HEK293T (cell line): ENCODE measurements around the gene AIRE.

Experiments used
- CTCF ChIA-PET: fragments of 350-600 bp; formaldehyde crosslinking; extraction: SDS; loops from one replicate; lab custom pipeline; 2021; ENCODE audit warnings: antibody characterized with exemption, inconsistent platforms; lab: Yijun Ruan, JAX
- POLR2A ChIA-PET: fragments of 350-600 bp; formaldehyde crosslinking; extraction: SDS; loops from one replicate; lab custom pipeline; 2020; ENCODE audit warnings: antibody characterized with exemption, inconsistent platforms; lab: Yijun Ruan, JAX
- DNase-seq: peaks from one replicate; pipeline ENCODE4 v3.0.0; 2012; ENCODE audit warnings: mixed read lengths; ENCODE audit errors: extremely low spot score
- ARNT ChIP-seq: fragments of 450-650 bp; IDR thresholded peaks from 2 replicates; pipeline ENCODE4 v1.6.1; 2017; ENCODE audit warnings: mild to moderate bottlenecking
- BHLHE40 ChIP-seq: fragments of 450-650 bp; IDR thresholded peaks from 2 replicates; pipeline ENCODE4 v1.6.1; 2016; ENCODE audit warnings: mild to moderate bottlenecking, moderate library complexity, borderline replicate concordance
- CTBP1 ChIP-seq: fragments of 450-650 bp; IDR thresholded peaks from 2 replicates; pipeline ENCODE4 v1.6.1; 2016; ENCODE audit warnings: borderline replicate concordance
- ELF4 ChIP-seq: fragments of 450-650 bp; IDR thresholded peaks from 2 replicates; pipeline ENCODE4 v1.6.1; 2017; ENCODE audit warnings: antibody characterized with exemption
- FOXA1 ChIP-seq: fragments of 450-650 bp; IDR thresholded peaks from 2 replicates; pipeline ENCODE4 v1.6.1; 2016; ENCODE audit warnings: mild to moderate bottlenecking
- FOXK2 ChIP-seq: fragments of 450-650 bp; IDR thresholded peaks from 2 replicates; pipeline ENCODE4 v1.6.1; 2016; ENCODE audit warnings: mild to moderate bottlenecking
- FOXM1 ChIP-seq: fragments of 450-650 bp; IDR thresholded peaks from 2 replicates; pipeline ENCODE4 v1.6.1; 2017; ENCODE audit warnings: mild to moderate bottlenecking, borderline replicate concordance
- HDGF ChIP-seq: fragments of 450-650 bp; IDR thresholded peaks from 2 replicates; pipeline ENCODE4 v1.6.1; 2017; ENCODE audit warnings: antibody characterized with exemption, borderline replicate concordance
- L3MBTL2 ChIP-seq: fragments of 450-650 bp; conservative IDR thresholded peaks from 2 replicates; pipeline ENCODE4 v1.6.1; 2016; ENCODE audit warnings: mild to moderate bottlenecking
- LEF1 ChIP-seq: fragments of 450-650 bp; IDR thresholded peaks from 2 replicates; pipeline ENCODE4 v1.6.1; 2017; ENCODE audit warnings: mild to moderate bottlenecking, borderline replicate concordance
- NFRKB ChIP-seq: fragments of 450-650 bp; IDR thresholded peaks from 2 replicates; pipeline ENCODE4 v1.6.1; 2016; ENCODE audit warnings: mild to moderate bottlenecking, moderate library complexity
- PKNOX1 ChIP-seq: fragments of 450-650 bp; IDR thresholded peaks from 2 replicates; pipeline ENCODE4 v1.6.1; 2016
- SP1 ChIP-seq: fragments of 450-650 bp; IDR thresholded peaks from 2 replicates; pipeline ENCODE4 v1.6.1; 2017
- SUZ12 ChIP-seq: fragments of 450-650 bp; IDR thresholded peaks from 2 replicates; pipeline ENCODE4 v1.6.1; 2016; ENCODE audit warnings: mild to moderate bottlenecking
- TARDBP ChIP-seq: fragments of 450-650 bp; IDR thresholded peaks from 2 replicates; pipeline ENCODE4 v1.6.1; 2016
- ZNF384 ChIP-seq: fragments of 450-650 bp; IDR thresholded peaks from 2 replicates; pipeline ENCODE4 v1.6.1; 2016

The AIRE gene

GRCh38 chr21:44319407-44320065 is 33.9 kb downstream of the AIRE start:
- DNase-seq = no peak

GRCh38 chr21:44320847-44321246 is 35.2 kb downstream of the AIRE start:
- no peak for DNase-seq
- POLR2A ChIA-PET = no interaction called here
- TF ChIP-seq ELF4 = no peak
- TF ChIP-seq SP1 = no peak
- TF ChIP-seq FOXA1 = no peak
- CTCF ChIA-PET = interaction anchor here (0.8 kb wide), 1 partner anchor 17 kb away, joined by 3 read pairs; no protein-coding TSS in a partner anchor

More at GRCh38 chr21:44319407-44320065, 33.9 kb downstream of the AIRE start:
- TF ChIP-seq LEF1 (no peak), NFRKB (no peak), BHLHE40 (no peak), TARDBP (no peak), FOXK2 (no peak), CTBP1 (no peak), ELF4 (no peak), PKNOX1 (no peak), ZNF384 (no peak), FOXM1 (no peak), HDGF (no peak), SUZ12 (no peak), SP1 (no peak), L3MBTL2 (no peak), ARNT (no peak), FOXA1 (no peak)
- ChIA-PET CTCF (no interaction called here), POLR2A (no interaction called here)

- TF ChIP-seq TARDBP (no peak), NFRKB (no peak), CTBP1 (no peak), HDGF (no peak), BHLHE40 (no peak), FOXA1 (no peak), ELF4 (no peak), FOXM1 (no peak), ZNF384 (no peak), SUZ12 (no peak), FOXK2 (no peak), L3MBTL2 (no peak), LEF1 (no peak), SP1 (no peak)
- DNase-seq = no peak
- ChIA-PET CTCF (no interaction called here), POLR2A (no interaction called here)
Observed at GRCh38 chr21:44321846-44322450, 36.3 kb downstream of the AIRE start.

GRCh38 chr21:44322621-44323325 is 37.1 kb downstream of the AIRE start:
- POLR2A ChIA-PET = no interaction called here
- no peak for DNase-seq
- CTCF ChIA-PET = no interaction called here
- no peak for TF ChIP-seq ZNF384
- TF ChIP-seq NFRKB = no peak
- TF ChIP-seq HDGF = no peak
- TF ChIP-seq L3MBTL2 = no peak
- no peak for TF ChIP-seq CTBP1
- TF ChIP-seq FOXK2 = no peak
- TF ChIP-seq SP1 = no peak
- no peak for TF ChIP-seq ELF4
- TF ChIP-seq FOXA1 = no peak
- no peak for TF ChIP-seq SUZ12
- no peak for TF ChIP-seq BHLHE40
- no peak for TF ChIP-seq PKNOX1
- TF ChIP-seq TARDBP = no peak
- no peak for TF ChIP-seq LEF1
- no peak for TF ChIP-seq ARNT
- no peak for TF ChIP-seq FOXM1

GRCh38 chr21:44323591-44323990 is 37.9 kb downstream of the AIRE start:
- TF ChIP-seq ARNT (no peak), LEF1 (no peak), FOXM1 (no peak), SP1 (no peak), ELF4 (no peak), SUZ12 (no peak), L3MBTL2 (no peak), NFRKB (no peak), TARDBP (no peak), PKNOX1 (no peak), FOXA1 (no peak), HDGF (no peak), BHLHE40 (no peak), ZNF384 (no peak), CTBP1 (no peak), FOXK2 (no peak)
- POLR2A ChIA-PET = no interaction called here
- CTCF ChIA-PET = no interaction called here
- DNase-seq = no peak
